ENCODE measurements around the gene GSG1L.

The GSG1L gene

DNA sequence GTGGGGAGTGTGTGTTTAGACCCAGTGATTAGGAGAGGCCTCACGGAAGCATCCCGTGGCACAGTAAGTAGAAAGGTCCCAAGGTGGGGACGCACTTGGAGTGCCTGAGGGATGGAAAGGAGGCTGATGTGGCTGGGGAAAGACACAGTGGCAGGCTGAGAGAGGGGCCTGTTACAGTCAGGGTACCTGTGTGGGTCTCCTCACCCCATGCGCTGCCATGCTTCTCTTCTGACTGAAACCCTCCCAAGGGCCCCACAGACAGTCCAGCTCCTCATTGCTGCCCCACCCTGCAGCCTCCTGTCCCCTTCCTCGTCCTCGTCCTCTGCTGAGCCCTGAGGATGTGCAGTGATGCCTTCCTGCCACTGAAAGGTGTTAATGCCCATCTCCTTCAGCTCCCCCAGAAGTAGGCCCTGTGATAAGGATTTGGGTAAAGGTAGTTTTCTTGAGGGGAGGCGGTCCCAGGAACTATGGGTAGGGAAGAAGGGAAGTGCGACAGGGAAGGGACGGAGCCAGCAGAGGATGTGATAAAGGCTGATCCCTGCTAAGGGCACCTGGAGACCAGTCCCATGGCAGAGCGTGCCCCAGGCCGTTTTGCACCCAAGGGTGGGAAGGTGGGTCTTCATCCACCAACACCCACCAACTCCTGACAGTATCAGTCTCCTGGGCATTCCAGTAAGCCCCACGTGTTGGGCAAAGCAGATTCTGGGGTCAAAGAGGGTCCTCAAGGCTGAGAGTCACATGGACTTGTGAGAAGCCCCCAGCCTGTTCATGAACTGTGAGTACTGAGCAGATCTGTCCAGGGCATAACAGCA is 237.2 kb downstream of the GSG1L start:
- no peak overlapping the region for H3K4me3 ChIP-seq (ENCODE audit: low read depth, low read length)
- TF ChIP-seq, protein P1, sequence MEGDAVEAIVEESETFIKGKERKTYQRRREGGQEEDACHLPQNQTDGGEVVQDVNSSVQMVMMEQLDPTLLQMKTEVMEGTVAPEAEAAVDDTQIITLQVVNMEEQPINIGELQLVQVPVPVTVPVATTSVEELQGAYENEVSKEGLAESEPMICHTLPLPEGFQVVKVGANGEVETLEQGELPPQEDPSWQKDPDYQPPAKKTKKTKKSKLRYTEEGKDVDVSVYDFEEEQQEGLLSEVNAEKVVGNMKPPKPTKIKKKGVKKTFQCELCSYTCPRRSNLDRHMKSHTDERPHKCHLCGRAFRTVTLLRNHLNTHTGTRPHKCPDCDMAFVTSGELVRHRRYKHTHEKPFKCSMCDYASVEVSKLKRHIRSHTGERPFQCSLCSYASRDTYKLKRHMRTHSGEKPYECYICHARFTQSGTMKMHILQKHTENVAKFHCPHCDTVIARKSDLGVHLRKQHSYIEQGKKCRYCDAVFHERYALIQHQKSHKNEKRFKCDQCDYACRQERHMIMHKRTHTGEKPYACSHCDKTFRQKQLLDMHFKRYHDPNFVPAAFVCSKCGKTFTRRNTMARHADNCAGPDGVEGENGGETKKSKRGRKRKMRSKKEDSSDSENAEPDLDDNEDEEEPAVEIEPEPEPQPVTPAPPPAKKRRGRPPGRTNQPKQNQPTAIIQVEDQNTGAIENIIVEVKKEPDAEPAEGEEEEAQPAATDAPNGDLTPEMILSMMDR (IDR thresholded peaks at IDR 0.05; ENCODE audit: borderline replicate concordance, insufficient read depth, low read depth, low read length), result no peak

DNA sequence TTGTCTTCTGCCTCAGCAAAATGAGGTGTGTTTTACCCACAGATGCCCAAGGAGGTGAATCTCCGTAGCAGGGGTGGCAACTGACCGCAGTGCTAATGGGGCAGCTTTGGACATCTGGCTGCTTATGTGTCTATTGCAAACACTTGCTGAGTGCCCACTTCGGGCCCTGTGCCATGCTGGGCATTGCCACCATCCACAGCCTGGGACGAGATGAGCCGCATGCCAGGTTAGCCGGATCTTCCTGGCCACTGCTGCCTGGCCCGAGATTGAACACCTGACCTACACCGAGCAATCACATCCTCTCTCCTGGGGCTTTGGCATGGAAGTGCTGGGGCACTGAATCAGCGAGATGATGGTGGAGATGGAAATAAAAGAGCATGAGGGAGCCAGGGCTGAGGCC is 238.7 kb downstream of the GSG1L start:
- H3K4me3 ChIP-seq (ENCODE audit: low read depth, low read length), result no peak overlapping the region
- TF ChIP-seq, protein P1 (IDR thresholded peaks at IDR 0.05; ENCODE audit: borderline replicate concordance, insufficient read depth, low read depth, low read length), result no peak

DNA sequence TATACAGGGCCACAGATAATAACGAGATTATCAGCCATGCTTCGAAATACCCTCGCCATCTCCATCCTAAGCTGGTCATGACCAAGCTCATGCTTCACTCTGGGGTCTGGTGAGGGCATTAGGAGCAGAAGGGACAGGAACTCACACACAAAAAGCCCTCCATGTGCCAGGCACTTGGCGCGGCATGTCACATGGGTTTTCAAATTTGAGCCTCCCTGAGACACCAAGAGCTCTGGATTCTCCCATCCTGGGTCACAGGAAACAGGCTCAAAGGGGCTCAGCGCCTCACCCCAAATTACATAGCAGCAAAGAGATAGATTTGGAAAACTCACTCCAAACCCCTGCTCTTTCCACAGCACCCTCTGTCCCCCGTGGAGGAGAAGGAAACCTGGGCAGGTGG is 239.5 kb downstream of the GSG1L start:
- TF ChIP-seq, protein P1 (IDR thresholded peaks at IDR 0.05; ENCODE audit: borderline replicate concordance, insufficient read depth, low read depth, low read length), result no peak
- no peak overlapping the region for H3K4me3 ChIP-seq (ENCODE audit: low read depth, low read length)

DNA sequence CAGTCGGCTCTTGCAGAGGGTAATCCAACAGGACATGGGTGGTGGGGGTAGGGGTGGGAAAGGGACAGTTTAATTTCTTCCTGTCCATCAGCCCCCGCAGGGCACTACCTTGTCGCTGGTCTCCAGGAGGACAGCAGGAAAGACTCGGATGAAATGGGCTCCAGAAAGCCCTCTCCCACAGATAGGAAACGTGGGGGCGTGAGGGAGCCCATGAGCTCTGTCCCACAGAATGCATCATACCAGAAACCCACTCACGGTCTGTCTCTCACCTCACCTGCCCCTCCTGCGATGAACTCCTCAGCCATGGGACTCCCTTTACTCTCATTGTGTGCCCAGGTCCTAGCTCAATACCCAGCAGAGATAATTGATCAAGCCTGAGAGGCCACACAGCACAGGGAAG is 240.1 kb downstream of the GSG1L start:
- H3K4me3 ChIP-seq (ENCODE audit: low read depth, low read length), result no peak overlapping the region
- TF ChIP-seq, protein P1 (IDR thresholded peaks at IDR 0.05; ENCODE audit: borderline replicate concordance, insufficient read depth, low read depth, low read length), result no peak

DNA sequence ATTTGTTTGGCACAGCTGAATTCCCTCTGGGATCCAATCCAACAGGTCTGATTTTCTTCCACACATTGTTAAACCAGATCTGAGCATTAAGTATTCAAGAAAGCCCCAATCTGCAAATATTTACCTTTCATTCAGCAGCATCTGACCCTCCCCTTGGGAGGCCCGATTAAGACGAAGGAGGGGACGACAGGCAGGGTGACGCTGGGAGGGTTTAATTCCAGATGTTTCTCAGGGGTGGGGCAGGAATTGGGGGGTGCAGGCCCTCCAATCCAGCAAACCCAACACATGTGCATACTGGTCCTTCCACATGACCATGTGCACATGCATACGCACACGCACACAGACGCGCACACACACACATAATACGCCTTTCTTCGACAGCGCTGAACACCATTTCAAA is 240.5 kb downstream of the GSG1L start:
- no peak overlapping the region for H3K4me3 ChIP-seq (ENCODE audit: low read depth, low read length)
- TF ChIP-seq, protein P1 (IDR thresholded peaks at IDR 0.05; ENCODE audit: borderline replicate concordance, insufficient read depth, low read depth, low read length), result no peak

DNA sequence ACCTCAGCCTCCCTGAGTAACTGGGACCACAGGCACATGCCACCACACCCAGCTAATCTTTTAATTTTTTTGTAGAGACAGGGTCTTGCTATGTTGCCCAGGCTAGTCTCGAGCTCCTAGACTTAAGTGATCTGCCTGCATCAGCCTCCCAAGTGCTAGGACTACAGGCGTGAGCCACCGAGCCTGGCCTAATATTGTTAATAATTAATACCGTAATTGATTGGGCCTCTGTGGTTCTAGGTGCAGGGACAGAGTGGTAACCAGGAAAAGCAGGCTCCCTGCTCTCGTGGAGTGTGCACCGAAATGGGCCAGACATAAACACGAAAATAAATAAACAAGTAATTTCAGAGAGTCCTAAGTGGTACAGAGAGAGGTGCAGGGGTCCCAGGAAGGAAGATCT is 241.0 kb downstream of the GSG1L start:
- TF ChIP-seq, protein P1 (IDR thresholded peaks at IDR 0.05; ENCODE audit: borderline replicate concordance, insufficient read depth, low read depth, low read length), result no peak
- H3K4me3 ChIP-seq (ENCODE audit: low read depth, low read length), result no peak overlapping the region

DNA sequence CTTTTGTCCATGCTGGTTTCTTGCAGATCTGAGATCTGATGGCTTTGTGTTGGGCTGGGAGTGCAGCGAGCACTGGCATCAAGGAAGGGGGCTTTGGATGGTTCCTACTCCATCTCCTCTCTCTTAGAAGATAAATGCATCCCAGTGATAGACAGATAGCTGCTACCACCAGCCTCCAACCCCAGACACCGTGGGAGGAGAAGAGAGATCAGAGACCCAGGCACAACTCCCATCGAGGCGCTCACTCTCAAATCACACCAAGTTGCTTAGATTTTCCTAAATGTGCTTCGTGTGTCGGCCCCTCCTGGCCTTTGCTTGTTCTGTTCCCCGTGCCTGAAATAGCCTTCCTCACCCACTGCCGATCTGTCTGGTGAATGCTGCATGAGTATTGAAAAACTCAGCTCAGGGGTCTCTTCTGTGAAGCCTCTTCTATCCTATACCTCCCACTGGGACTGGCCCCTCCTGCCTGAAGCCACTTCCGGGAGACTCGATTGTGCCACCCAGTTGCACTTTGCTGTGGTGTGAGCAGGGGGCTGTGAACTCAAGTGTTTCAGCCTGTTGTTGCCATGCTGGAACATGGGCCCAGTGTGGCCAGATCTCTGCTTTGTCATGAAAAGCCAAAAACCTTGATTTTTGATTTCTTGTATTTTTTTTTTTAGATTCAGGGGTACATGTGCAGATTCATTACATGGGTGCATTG is 242.7 kb downstream of the GSG1L start:
- H3K4me3 ChIP-seq (ENCODE audit: low read depth, low read length), result no peak overlapping the region
- TF ChIP-seq, protein P1 (IDR thresholded peaks at IDR 0.05; ENCODE audit: borderline replicate concordance, insufficient read depth, low read depth, low read length), result no peak
